ENCODE data around the gene HERC5. TPM values are rescaled to one million over a fixed set of nuclear protein-coding genes. Genes with fewer than 3 reads are reported as not detected.

HERC5 gene
- total RNA-seq, 1 donor from 2014 or later, result 23.0 TPM

Other genes starting within 250 kb of the HERC5 start
- gene PPM1K, start 172.6 kb upstream of the HERC5 start, total RNA-seq, result 39.9 and 42.3 TPM in 2 replicates
- gene HERC6, start 78.3 kb upstream of the HERC5 start, total RNA-seq, result 37.3 and 40.2 TPM in 2 replicates
- gene PYURF, start 66.7 kb downstream of the HERC5 start, total RNA-seq, result 49.0 and 51.6 TPM in 2 replicates
- 8.5 and 9.3 TPM in 2 replicates for gene HERC3, start 135.4 kb downstream of the HERC5 start, total RNA-seq
- 3.9 and 4.7 TPM in 2 replicates for gene NAP1L5, start 240.7 kb downstream of the HERC5 start, total RNA-seq